ENCODE measurements around the gene TIGIT.
A peak's percentile ranks its signal among the peaks of the same experiment; 100 is the strongest.

The TIGIT gene

DNA sequence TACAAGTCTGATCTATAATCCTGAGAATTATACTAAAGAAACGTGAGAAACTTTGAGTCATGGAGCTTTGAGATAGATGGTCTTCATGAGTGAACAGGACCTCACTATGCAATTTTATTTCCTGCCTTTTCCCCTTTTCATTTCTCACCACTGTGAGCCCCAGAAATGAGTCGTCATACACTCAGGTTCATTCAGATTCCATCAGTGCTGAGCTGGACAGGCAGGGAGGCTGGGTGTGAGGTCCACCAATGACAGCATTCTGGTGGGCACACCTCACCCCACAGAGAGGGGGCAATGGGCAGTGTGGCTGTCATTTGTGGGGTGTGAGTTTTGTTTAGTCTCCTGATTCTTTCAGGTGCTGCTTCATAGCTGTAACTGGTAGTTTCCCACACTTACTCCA is 16.9 kb downstream of the TIGIT start:
- no peak for DNase-seq (ENCODE audit: low spot score)

DNA sequence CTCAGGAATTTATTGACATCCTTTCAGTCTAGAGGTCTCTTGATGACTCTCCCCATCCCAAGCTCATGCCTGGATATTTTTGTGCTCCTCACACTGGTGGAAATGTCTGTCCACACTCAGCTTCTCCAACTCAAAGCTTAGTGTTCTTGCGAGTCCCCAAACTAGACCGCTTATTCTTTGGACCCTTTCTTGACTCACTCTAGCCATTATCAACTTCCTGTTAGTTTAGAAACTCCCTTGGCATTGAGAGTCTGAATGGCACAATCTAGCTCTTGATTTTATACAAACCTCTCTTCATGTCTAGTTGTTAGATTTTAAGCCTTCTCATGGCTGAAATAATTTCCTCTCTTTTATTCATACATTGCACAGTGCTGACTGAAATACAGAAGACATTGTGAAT is 19.6 kb downstream of the TIGIT start:
- no peak for DNase-seq (ENCODE audit: low spot score)

DNA sequence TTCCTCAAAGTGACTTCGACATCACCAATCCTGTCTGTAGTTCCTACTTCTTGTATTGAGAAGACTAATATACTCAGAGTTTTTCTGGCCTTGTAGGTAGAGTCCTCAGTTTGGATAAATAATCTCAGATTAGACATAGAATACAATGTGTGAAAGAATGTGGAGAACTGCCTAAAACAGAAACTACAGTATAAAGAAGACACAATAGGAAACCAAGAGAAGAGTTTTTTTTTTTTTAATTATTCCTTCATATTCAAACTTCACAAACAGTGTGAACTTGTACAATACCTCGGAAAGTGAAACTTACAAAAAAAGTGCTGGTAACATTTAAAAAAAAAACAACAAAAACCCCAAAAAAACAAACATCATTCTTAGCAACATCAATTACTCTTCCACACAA is 20.5 kb downstream of the TIGIT start:
- DNase-seq (ENCODE audit: low spot score): no peak

DNA sequence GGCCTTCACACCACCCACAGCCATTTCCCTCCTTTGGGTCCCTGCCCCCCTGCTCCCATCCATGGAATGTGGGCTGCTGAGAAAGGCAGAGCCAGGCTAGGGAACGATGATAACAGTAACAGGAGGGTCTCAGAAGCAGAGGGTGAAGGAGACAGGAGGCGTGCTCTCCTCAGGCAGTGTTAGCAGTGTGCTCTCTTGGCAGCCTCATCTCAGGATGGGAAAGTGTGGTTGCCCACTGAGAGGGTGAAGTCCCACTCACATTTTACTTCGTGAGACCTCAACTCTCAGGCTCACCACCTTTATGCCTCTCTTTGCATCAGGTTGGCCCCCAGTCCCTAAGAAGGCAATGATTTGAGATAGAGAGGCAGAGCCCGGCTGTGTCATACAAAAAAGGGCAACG is 24.5 kb downstream of the TIGIT start:
- no peak for DNase-seq (ENCODE audit: low spot score)

DNA sequence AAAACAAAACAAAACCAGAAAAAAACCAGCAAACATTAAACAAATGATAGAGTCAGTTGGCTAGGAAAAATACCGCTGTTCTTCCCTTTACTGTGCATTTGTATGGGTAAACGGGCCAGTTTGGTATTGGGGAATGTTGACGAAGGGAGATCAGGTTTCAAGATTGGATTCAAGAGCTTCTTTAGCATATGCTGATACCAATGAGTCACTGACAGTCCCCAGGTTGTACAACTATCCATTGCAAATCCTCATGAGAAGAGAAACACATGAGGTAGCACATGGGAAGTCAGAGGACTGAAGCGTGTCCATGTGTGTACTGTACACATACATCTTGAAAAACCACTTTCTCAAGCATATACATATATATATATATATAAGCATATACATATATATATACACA is 25.6 kb downstream of the TIGIT start:
- no peak for DNase-seq (ENCODE audit: low spot score)

DNA sequence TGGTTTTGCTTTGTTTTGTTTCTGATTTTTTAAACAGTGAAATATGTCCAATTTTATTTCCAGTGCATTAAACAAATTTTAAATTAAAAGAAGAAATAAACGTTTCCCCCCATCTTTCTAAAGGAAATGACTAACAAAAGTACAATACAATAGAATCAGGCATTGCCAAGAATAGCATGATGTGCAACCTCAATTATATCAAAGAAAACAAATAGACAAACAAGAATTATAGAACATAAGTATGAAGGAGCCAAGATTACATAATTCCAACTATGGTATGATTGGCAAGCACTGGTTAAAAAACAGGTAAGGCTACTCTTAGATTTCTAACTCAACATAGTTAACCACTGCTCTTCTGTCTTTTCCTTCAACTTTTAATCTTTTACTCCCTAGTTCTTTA is 26.4 kb downstream of the TIGIT start:
- DNase-seq (ENCODE audit: low spot score): no peak

DNA sequence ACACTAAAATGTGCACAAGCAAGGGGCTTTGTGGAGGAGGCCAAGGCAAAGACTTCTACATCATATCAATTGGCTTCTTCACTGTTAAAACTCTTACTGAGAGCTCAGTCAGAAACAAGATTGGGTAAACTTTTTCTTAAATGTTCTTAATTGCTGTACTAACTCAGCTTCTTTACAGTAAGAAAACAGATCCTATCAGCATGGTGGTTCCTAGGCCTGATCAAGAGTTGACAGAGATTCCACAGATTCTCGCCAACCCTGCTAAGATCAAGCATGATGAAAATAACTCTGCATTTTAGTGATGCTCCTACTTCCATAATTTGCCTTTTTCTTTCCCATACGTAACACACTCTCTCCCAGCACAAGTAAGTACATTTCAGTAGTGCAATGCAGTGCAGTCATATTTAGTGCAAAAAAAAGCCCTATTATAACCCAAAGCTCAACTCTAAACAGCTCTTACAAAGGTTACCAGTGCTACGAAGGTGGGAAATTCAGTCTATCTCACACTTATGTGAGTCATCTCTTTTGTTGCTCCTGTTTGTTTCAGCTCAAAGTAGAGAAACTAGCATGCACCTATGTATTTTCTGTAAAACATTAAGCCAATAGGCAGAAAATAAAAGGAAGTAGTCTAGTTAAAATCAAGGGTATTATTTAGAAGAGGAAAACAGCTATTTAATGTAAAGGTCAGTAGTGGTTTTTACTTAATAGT is 29.9 kb downstream of the TIGIT start:
- DNase-seq (ENCODE audit: low spot score): no peak

DNA sequence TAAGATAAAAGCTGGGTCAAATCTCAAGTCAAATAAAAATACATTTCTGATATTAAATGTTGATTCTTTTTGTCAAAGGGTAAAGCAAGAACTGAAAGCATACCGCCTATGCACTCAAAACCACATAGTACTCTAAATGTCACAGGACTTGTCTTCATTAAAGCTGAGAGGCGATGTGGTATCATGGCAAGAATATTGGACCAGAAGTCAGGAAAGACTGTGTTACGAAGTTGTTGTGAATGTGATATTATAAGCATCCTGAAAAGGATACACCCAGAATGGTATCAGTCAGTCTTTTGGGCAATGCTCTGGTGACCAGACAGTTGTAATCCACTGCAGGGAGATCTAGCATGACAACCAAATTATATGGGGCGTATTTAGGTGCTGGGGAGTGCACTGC is 33.8 kb downstream of the TIGIT start:
- no peak for DNase-seq (ENCODE audit: low spot score)

DNA sequence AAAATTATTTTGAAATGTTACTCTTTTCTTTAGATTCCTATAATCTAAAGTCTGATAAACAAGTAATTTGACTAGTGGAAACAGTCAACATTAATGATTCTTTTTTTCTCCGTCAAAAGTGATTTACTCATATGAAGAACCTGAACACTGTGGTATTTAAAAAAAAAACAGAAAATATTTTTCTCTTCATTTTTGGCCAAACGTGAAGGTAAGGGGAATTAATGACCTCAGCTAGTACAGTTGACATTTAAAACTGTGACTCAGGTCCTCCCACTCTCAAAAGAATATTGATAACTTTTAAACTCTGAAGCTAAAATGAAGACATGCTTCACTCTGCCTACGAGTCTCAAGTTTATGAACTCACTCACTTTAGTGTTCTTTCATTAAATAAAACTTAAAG is 34.5 kb downstream of the TIGIT start:
- peak; percentile 11 for DNase-seq (ENCODE audit: low spot score)

DNA sequence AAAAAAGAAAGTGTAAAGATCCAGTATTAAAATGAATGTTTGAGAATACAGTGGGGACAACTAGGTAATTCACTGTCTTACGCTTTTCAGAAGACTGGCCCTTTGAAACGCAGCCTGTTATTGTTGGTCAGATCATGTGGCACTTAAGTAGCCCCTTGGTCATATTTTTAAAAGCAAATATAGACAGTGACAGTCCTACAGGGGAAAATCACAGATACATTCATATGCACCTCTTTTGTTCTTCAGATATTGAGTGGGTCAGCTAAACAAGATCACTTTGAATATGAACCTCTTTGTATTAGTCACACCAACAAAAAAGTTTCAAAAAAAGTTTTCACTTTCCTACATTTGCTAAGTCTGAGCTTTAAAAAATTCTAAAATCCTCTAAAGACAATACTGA is 36.0 kb downstream of the TIGIT start:
- no peak for DNase-seq (ENCODE audit: low spot score)

DNA sequence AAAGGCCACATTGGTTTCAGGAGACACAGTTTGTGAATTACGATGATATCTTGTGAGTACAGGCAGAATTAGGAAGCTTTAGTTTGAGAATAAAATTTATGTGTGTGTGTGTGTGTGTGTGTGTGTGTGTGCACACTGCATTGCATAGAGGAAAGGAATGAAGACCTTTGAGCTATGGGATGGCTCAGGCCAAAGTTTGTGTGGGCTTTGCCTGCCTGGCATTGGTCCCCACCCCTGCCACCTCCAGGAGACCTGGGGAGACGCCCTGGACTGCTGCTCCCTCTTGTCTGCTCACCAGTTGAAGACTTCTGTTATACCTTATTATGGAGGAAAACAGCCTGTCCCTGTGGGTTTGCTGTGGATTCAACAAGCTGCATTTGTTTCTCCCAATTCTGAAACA is 37.2 kb downstream of the TIGIT start:
- no peak for DNase-seq (ENCODE audit: low spot score)

DNA sequence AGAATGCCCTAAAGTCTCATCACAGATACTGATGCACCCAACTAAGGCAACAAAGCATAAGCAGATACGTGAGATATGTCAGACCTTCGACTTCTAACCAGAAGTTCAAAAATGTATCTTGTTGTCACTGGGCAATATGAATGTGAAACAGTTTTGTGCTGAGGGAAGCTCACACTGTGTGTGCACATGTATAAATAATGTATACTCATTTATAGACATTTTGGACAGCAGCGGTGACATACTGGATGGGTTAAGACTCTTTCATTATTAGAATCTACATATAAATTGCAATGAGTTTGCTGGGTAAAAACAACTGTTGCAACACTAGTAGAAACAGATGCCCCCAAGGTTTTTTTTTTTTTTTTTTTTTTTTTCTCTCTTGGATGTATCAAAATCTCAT is 37.9 kb downstream of the TIGIT start:
- DNase-seq (ENCODE audit: low spot score): no peak

DNA sequence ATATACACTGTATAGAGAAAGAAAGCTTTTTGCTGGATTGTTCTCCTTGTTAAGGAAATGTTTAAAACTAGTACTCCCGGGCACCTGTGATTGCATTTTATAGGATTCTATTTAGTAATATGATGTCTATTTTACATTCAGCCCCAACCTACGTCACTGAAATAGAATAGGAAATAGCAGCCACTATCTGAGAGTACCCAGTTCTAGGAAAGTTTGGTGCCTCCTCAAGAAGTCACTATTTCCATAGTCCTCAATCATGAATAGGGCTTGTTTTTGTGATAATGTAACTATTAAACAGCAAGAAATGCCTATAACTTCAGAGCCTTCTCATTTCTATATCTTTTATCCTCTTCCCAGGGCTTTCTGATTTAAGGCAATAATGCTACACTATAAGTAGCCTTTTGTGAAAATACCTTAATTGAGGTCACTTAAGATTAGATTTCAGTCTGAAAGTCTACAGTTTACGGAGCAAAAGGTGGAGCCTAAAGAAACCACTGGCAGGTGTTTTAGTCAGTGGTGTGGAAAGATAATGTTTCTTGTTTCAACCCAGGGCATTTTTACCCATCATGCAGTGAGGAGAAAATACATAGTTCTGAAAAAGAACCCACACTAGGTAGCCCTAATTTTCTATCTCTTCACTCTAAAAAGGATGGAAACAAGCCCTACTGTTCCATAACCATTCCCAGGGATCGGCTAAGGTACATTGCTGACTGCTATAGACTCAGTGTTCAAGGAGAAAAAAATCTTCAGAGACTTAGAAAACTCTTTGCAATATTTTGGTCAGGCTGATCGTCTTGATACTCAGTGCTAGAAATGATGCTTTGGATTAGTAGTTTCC is 38.7 kb downstream of the TIGIT start:
- no peak for DNase-seq (ENCODE audit: low spot score)

DNA sequence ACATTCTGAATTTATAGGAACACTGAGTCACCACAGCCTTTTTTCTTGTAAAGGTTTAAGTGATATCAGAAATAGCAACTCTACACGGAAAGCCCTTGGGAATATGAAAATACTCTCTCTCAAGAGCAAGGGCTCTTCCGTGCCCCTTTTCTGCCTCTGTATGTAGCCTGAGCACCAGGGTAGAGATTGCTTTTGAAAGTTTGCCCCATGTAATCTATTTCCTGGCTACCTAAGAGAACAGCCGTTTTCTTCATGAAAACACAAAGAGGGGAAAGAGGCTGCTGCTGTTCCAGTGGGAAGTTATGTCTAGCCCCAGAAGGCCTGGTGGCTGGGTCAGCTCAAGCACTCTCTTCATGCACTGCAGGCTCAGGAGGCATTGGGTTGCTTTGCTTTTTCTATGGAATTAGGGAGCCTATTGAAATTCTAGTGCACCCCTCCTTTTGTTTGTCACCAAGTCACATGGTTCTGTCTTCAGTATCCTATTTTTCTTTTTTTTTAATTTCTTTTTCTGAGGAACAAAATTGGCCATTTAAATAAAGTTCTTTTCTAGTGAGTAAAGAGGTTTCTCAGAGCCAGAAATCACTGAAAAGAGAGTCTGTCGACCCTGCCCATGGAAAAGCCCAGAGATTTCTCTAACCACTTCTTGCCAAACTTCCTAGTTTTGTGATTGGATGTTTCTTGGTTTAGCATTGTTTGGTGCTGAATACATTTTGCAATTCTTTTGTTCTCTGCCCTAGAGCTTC is 39.5 kb downstream of the TIGIT start:
- peak; percentile 72 for DNase-seq (ENCODE audit: low spot score)

DNA sequence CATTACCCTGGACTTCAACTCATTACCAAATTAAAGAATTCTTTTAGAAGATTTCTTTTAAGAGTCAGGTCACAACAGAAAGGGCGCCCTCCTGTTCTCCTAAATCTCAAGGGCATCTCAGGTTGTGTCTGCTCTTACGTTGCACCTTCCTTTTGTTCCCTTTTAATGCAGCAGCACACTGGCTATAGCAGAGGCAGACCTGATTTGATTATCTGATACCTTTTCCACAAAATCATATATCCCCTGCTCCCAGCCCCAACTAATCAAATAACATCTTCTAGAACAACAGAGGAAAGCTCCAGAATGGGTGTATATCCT is 40.1 kb downstream of the TIGIT start:
- no peak for DNase-seq (ENCODE audit: low spot score)

DNA sequence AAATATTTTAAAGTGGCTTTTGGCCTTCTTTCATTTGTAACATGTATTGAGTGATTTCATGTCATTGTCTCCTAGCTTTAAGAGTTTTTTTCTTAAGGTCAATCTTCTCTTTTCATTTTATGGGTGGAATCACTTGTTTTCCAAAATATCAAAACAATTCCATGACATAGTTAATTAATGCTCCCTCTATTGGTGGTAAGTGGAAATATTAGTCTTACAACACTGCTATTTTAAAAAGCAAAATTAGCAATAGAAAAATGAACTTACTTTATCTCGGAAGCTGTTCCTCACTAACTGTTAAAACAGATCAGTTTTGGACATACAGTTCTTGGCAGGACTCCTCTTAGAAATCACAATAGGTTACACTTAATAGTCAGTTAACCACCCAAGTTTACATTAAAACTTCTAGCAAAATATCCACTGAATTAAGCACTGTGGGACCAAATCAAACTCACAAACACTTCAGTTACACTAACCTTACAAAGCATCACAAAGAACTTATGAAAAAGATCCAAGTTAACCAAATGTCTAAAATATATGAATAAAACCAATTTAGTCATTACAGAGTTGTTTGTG is 42.4 kb downstream of the TIGIT start:
- DNase-seq (ENCODE audit: low spot score): no peak

DNA sequence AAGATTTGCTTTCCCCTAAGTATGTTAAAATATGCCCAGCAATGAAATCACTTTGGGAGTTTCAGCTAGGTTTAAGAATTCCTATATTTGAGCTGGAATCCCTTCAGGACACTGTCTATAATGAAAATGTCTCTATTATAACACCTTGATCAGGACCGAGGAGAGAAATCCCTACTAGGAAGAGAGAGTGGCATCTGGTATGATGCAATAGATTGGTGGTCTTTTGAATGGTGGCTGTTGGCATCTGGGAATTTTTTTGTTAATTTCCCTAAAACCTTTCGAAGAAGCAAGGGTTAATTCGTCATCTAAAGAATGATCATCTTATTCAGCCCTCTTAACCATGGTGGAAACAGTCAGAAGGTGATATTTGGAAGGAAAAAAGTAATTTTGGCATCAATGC is 43.0 kb downstream of the TIGIT start:
- no peak for DNase-seq (ENCODE audit: low spot score)

DNA sequence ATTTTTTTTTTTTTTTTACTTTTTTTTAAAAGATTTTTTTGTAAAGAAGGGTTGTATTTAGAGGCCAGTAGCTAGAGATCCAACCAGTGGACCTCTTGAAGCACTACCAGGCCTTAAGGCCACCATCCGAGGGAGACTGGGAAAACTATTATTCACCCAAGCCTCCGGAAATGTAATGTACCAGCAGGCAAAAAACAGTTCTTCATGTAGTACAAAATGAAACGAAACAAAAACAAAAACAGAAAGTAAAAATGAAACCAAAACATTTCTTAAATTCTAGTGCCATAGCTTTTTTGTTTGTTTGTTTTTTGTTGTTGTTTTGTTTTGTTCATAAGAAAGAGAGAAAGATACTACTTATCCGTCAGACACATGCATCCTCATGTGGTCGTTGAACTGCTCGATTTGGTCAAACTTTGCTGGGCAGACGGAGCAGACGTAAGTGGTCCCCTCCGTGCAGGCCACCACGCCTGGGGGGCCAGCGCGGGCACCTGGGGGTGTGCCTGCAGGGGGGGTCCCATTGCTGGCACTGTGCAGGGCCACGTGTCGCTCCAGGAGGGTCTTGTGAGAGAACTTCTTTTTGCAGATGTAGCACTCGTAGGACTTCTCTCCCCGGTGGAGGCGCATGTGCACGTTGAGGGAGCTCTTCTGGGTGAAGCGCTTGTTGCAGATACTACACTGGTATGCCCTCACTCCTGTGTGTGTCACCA is 45.0 kb downstream of the TIGIT start:
- DNase-seq (ENCODE audit: low spot score): no peak

DNA sequence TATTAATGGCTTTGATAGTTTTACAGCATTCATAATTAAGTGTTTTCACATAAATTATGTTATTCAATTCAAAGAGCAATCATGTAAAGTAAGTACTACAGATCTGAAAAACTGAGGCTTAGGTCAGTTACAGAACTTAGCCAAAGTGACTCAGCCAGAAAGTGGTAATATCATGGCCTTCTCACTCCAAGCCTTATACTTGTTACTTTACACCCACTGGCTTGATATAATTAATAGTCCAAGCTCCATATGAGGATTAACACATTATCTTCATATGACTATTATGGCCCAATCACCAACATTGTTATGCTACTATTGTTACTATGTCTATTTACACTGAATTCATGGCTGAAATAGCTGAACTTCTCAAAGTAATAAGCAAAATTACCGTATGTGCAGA is 50.7 kb downstream of the TIGIT start:
- DNase-seq (ENCODE audit: low spot score): no peak

DNA sequence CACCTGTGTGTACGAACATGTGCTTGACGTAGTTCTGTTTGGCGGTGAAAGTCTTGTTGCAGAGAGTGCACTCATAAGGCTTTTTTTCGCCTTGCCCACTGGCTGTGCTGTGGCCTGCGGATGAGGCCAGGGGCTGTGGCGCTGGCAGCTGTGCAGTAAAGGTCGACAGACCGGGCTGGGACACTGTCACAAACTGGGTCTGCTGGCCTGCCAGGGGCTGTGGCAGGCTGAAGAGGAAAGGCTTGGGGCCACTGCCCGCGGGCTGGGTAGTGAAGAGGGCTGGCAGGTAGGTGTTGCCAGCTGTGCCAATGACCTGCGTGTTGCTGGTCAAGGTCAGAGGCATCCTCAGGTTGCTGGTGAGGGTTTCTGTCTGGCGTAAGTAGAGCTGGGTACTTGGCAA is 56.4 kb downstream of the TIGIT start:
- no peak for DNase-seq (ENCODE audit: low spot score)

DNA sequence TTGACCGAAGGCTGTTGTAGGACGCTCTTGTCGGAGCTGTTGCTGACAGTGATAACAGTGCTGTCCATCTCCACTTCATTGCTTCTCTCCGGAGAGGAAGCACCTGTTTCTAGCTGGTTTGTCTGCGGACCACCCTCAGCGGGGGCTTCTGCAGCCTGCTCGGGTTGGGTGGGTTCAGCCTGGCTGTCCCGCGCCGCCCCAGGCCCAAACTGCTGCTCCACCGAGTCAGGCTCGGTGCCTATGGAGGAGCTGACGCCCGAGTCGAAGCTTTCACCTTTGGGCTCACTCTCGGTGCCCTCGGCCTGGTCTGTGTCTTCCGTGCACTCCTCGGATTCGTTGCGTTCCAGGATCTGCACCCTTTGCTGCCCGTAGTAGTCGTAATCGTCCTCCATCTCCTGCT is 56.9 kb downstream of the TIGIT start:
- DNase-seq (ENCODE audit: low spot score): no peak

DNA sequence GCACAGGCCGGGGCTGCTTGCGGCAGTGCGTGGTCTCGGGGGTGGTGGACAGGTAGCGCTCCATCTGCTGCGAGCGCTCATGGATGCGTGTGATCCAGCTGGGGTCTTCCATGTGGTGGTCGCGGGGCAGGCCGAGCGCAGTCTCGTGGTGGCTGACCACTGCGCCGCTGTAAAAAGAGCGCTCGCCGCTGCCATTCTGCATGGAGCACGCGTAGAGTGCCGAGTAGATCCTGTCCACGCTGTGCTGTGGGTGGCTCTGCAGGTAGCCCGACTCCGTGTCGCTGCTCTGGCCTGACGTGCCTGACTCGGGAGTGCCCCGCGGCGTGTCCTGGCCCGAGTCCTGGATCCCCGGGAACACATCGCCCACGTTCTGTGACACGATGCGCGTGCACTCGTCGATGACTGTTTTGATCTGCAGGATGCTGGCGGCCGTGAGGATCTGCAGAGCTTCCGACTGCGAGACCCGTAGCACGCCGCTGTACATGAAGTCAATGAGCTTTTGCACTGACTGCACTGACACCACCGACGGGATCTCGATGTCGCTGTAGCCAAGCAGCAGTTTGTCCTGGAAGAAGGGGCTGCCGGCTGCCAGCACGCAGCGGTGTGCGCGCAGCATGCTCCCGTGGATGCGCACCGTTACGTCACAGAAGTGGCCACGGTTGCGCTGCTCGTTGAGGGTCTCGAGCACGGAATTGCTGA is 57.4 kb downstream of the TIGIT start:
- no peak for DNase-seq (ENCODE audit: low spot score)

Measured in putamen (tissue), 1 donor.